OCI-LY7 (cell line): ENCODE data around the gene ING4. TPM values are rescaled to one million over a fixed set of nuclear protein-coding genes. Genes with fewer than 3 reads are reported as not detected.

Experiments
- BruUV-seq: library from RNA; stranded (reverse); fragments of 400-500 nt; replicated peaks from 2 replicates; lab custom pipeline; 2021; lab: Mats Ljungman, UMichigan
- CTCF ChIA-PET: fragments of 300-600 bp; sonication (Branson Sonifier 250); formaldehyde crosslinking; loops from one replicate; lab custom pipeline; 2022; ENCODE audit warnings: antibody characterized with exemption; ENCODE audit not compliant: unreplicated experiment; lab: Charles Lee
- POLR2A ChIA-PET: fragments of 300-600 bp; sonication (Branson Sonifier 250); formaldehyde crosslinking; loops from one replicate; lab custom pipeline; 2022; ENCODE audit warnings: antibody characterized with exemption; lab: Charles Lee
- DNase-seq: peaks from one replicate; pipeline ENCODE4 v3.0.0-alpha.2; 2015; ENCODE audit warnings: low spot score
- H2AFZ ChIP-seq: fragments of 200-600 bp; sonication (generic), shearing (Covaris generic); 2 replicates; pipeline ENCODE4 v1.6.1; 2014; ENCODE audit warnings: mild to moderate bottlenecking, antibody characterized with exemption, low read length, moderate library complexity
- H3K27ac ChIP-seq: fragments of 200-600 bp; sonication (generic); 2 replicates; pipeline ENCODE4 v1.5.1; 2014; ENCODE audit warnings: mixed run types, low read depth, mild to moderate bottlenecking, moderate library complexity, low read length, inconsistent platforms; ENCODE audit not compliant: poor library complexity, severe bottlenecking
- H3K36me3 ChIP-seq: fragments of 200-600 bp; sonication (generic); 2 replicates; pipeline ENCODE4 v1.6.1; 2014; ENCODE audit warnings: mild to moderate bottlenecking, antibody characterized with exemption, low read length, moderate library complexity, mixed read lengths; ENCODE audit not compliant: insufficient read depth
- H3K4me1 ChIP-seq: fragments of 200-600 bp; sonication (generic); 2 replicates; pipeline ENCODE4 v1.5.1; 2014; ENCODE audit warnings: mild to moderate bottlenecking, low read length; ENCODE audit not compliant: insufficient read depth, poor library complexity, severe bottlenecking
- H3K4me2 ChIP-seq: fragments of 200-600 bp; sonication (generic); 2 replicates; pipeline ENCODE4 v1.6.1; 2014; ENCODE audit warnings: mild to moderate bottlenecking, low read length
- H3K4me3 ChIP-seq: fragments of 200-600 bp; sonication (generic); 2 replicates; pipeline ENCODE4 v1.5.1; 2014; ENCODE audit warnings: mild to moderate bottlenecking, low read depth, low read length; ENCODE audit not compliant: poor library complexity, severe bottlenecking
- H3K79me2 ChIP-seq: fragments of 200-600 bp; sonication (generic); 2 replicates; pipeline ENCODE4 v1.6.1; 2016; ENCODE audit warnings: low read depth, mild to moderate bottlenecking, low read length, moderate library complexity, mixed read lengths; ENCODE audit not compliant: insufficient read depth
- H3K9me2 ChIP-seq: fragments of 200-600 bp; sonication (generic); 2 replicates; pipeline ENCODE4 v1.6.1; 2016; ENCODE audit warnings: mild to moderate bottlenecking, low read length, mixed read lengths; ENCODE audit not compliant: insufficient read depth
- H3K9me3 ChIP-seq: fragments of 200-600 bp; sonication (generic); 2 replicates; pipeline ENCODE4 v1.6.1; 2014; ENCODE audit warnings: mild to moderate bottlenecking, mixed run types, low read length, mixed read lengths
- H4K20me1 ChIP-seq: fragments of 200-600 bp; sonication (generic); 2 replicates; pipeline ENCODE4 v1.6.1; 2014; ENCODE audit warnings: mild to moderate bottlenecking, antibody characterized with exemption, low read length, moderate library complexity, mixed read lengths; ENCODE audit not compliant: insufficient read depth
- CTCF ChIP-seq: fragments of 200-600 bp; sonication (generic); conservative IDR thresholded peaks from 2 replicates; pipeline ENCODE4 v1.5.1; 2014; ENCODE audit warnings: mild to moderate bottlenecking, antibody characterized with exemption, low read length, moderate library complexity, mixed read lengths
- EZH2phosphoT487 ChIP-seq: fragments of 200-600 bp; sonication (generic); IDR thresholded peaks from 2 replicates; pipeline ENCODE4 v1.6.1; 2018; ENCODE audit warnings: low read depth, borderline replicate concordance, mild to moderate bottlenecking, mixed run types, antibody characterized with exemption, low read length, moderate library complexity, mixed read lengths
- intact Hi-C: fragments of 100-400 bp; cut with micrococcal nuclease; formaldehyde crosslinking; loops from one replicate; pipeline ENCODE4 v1.10.0; 2022; ENCODE audit not compliant: unreplicated experiment
- total RNA-seq, 2 experiments: library from RNA; depleted of rRNA in 1 of 2; stranded (reverse); fragments of >200 nt in 1 of 2; shearing (Covaris generic) in 1 of 2; gene quantifications; 2 replicates each; pipeline ENCODE4 v1.2.3, GENCODE V29; 2014 to 2022

ING4 gene
- total RNA-seq, 2 experiments from 2014 or later = 27.1 to 30.8 TPM

- Histone ChIP-seq H3K4me3 (peak overlapping the region; percentile 78), H2AFZ (peak overlapping the region; percentile 22; the same call in 1 of the 2 replicates), H3K9me3 (no peaks in the 10 kb centered on the region), H3K36me3 (peaks cover 44% of the 10 kb centered on the region), H3K27ac (peak overlapping the region; percentile 75), H3K4me2 (peak overlapping the region; percentile 94), H4K20me1 (peaks cover 18% of the 10 kb centered on the region), H3K9me2 (no peaks in the 10 kb centered on the region), H3K79me2 (peaks cover 41% of the 10 kb centered on the region), H3K4me1 (peaks cover 50% of the 10 kb centered on the region)
- CTCF ChIA-PET = interaction anchor here (0.7 kb wide), 1 partner anchor 21 kb away, joined by 5 read pairs; no protein-coding TSS in a partner anchor
- intact Hi-C loops = loop anchor here (2.0 to 5.0 kb wide), 2 partner anchors 36 to 81 kb away; partner anchors contain the start of gene ZNF384
- no TSS peak for BruUV-seq
- no peak for TF ChIP-seq CTCF
- TF ChIP-seq EZH2phosphoT487 = no peak
- DNase-seq = peak; percentile 78
- POLR2A ChIA-PET = interaction anchor here (0.6 to 1.5 kb wide), 2 partner anchors 9 to 118 kb away, joined by 3 to 4 read pairs; partner anchors contain the start of gene COPS7A
Observed at GRCh38 chr12:6606331-6607131, 56.4 kb downstream of the ING4 start.

GRCh38 chr12:6605421-6606330, 57.2 kb downstream of the ING4 start:
- intact Hi-C loops = loop anchor here (2.0 to 5.0 kb wide), 2 partner anchors 35 to 82 kb away; partner anchors contain the start of gene ZNF384
- H3K4me1 ChIP-seq = peaks cover 45% of the 10 kb centered on the region
- BruUV-seq = no TSS peak

More at GRCh38 chr12:6605421-6606330, 57.2 kb downstream of the ING4 start:
- CTCF ChIA-PET = interaction anchor here (0.6 kb wide), 1 partner anchor 300 kb away, joined by 4 read pairs; no protein-coding TSS in a partner anchor
- Histone ChIP-seq H4K20me1 (peaks cover 18% of the 10 kb centered on the region), H3K4me3 (peak overlapping the region; percentile 78), H3K4me2 (peak overlapping the region; percentile 94), H3K9me2 (no peaks in the 10 kb centered on the region), H3K79me2 (peaks cover 41% of the 10 kb centered on the region), H3K9me3 (no peaks in the 10 kb centered on the region), H3K27ac (peak overlapping the region; percentile 75), H2AFZ (no peak overlapping the region), H3K36me3 (peaks cover 53% of the 10 kb centered on the region)
- POLR2A ChIA-PET = interaction anchor here (0.5 to 1.9 kb wide), 7 partner anchors 9 to 119 kb away, joined by 3 to 5 read pairs (median 3); partner anchors contain the start of genes COPS7A, NOP2 and ZNF384
- DNase-seq = peak; percentile 52
- no peak for TF ChIP-seq EZH2phosphoT487
- TF ChIP-seq CTCF = peak; percentile 49
